ENCODE measurements around the gene UCK2.

- peak; percentile 90 for TF ChIP-seq CTCF (IDR thresholded peaks at IDR 0.05)
- TF ChIP-seq EZH2 (IDR thresholded peaks at IDR 0.05; ENCODE audit: borderline replicate concordance, insufficient read depth, low read depth, low read length, poor library complexity, severe bottlenecking): no peak
Measured at GRCh38 chr1:165914136-165914798, 86.9 kb downstream of the UCK2 start.

Measured in B cell (primary cell).